Measurements from ENCODE around the gene LARP6.

DNA sequence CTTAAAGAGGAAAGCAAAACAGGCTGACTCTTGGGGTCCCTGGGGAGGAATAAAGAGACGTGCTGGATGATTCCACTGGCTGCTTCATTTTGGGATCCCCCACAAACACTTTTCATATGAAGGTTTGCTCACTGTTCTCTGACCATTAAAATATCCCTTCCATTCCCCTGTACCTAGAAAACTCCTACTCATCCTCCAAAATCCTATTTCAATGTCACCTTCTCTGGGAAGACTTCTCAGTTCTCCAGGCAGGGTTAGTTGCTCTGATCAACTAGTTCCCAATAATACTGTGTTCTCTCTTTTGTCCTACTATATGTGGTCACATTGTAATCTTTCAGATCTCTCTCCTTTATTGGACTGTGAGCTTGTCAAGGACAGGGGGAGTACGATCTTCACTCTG, 19.0 kb downstream of the LARP6 start:
- TF ChIP-seq, protein P1, sequence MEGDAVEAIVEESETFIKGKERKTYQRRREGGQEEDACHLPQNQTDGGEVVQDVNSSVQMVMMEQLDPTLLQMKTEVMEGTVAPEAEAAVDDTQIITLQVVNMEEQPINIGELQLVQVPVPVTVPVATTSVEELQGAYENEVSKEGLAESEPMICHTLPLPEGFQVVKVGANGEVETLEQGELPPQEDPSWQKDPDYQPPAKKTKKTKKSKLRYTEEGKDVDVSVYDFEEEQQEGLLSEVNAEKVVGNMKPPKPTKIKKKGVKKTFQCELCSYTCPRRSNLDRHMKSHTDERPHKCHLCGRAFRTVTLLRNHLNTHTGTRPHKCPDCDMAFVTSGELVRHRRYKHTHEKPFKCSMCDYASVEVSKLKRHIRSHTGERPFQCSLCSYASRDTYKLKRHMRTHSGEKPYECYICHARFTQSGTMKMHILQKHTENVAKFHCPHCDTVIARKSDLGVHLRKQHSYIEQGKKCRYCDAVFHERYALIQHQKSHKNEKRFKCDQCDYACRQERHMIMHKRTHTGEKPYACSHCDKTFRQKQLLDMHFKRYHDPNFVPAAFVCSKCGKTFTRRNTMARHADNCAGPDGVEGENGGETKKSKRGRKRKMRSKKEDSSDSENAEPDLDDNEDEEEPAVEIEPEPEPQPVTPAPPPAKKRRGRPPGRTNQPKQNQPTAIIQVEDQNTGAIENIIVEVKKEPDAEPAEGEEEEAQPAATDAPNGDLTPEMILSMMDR (IDR thresholded peaks at IDR 0.05; ENCODE audit: low read depth, low read length): no peak
- no peak for TF ChIP-seq EZH2phosphoT487 (IDR thresholded peaks at IDR 0.05; ENCODE audit: low read depth)
